ENCODE data around the gene CACNG5. TPM values are rescaled to one million over a fixed set of nuclear protein-coding genes. Genes with fewer than 3 reads are reported as not detected.

Gene CACNG5
- polyA plus RNA-seq, 1 donor, result 3.2 TPM

Other genes starting within 250 kb of the CACNG5 start
- 3.5 TPM for gene CACNG4, start 129.6 kb downstream of the CACNG5 start, polyA plus RNA-seq (ENCODE audit: insufficient read length)
- not detected for gene CACNG1, start 209.4 kb downstream of the CACNG5 start, polyA plus RNA-seq (ENCODE audit: insufficient read length)

Data from left kidney (tissue), 1 donor.